ENCODE measurements around the gene SCGB1D1.

GRCh38 chr11:62153087-62153395, 37.0 kb upstream of the SCGB1D1 start:
- no peak for TF ChIP-seq CTCF (conservative IDR thresholded peaks at IDR 0.05)
- no peak for TF ChIP-seq EZH2 (IDR thresholded peaks at IDR 0.05; ENCODE audit: low read depth)
